Stimulated activated CD4-positive, alpha-beta T cell treated with anti-CD3 and anti-CD28 coated beads, Interleukin-1b, Interleukin-23, amount 100 ng/mL, for 24 hours (primary cell): Measurements from ENCODE around the gene CLEC19A.
"Not testable (repeated sequence)": the region's sequence is repeated elsewhere in the genome, so short reads cannot be mapped to it uniquely, and the experiment has no call there.

Experiments
- DNase-seq, 4 experiments: peaks; one replicate each; pipeline ENCODE4 v3.0.0-alpha.2; 2020; ENCODE audit warnings: low read depth in 4 of 4, low spot score in 1 of 4

The CLEC19A gene

DNA sequence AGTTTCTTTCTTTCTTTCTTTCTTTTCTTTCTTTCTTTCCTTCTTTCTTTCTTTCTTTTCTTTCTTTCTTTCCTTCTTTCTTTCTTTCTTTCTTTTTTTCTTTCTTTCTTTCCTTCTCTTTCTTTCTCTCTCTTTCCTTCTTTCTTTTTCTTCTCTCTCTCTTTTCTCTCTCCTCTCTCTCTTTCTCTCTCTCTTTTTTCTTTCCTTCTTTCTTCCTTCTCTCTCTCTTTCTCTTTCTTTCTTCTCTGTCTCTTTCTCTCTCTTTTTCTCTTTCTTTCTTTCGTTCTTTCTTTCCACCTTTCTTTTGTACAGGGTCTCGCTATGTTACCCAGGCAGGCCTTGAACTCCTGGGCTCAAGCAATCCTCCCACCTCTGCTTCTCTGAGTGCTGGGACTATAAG is 35.7 kb downstream of the CLEC19A start:
- not testable (repeated sequence) for DNase-seq

GRCh38 chr16:19323596-19323995 is 38.1 kb downstream of the CLEC19A start:
- no peak for DNase-seq

DNA sequence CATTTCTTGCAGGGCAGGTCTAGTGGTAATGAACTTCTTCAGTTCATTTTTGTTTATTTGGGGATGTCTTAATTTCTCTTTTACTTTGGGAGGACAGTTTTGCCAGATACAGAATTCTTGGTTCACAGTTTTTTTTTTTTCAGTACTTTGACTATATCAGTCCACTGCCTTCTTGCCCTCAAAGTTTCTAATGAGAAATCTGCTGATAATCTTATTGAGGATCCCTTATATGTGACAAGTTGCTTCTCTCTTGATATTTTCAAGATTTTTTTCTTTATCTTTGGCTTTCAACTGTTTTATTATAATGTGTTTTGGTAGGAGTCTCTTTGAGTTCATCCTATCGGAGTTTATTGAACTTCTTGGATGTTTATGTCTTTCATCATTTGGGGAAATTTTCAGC is 42.8 kb downstream of the CLEC19A start:
- DNase-seq, result no peak

DNA sequence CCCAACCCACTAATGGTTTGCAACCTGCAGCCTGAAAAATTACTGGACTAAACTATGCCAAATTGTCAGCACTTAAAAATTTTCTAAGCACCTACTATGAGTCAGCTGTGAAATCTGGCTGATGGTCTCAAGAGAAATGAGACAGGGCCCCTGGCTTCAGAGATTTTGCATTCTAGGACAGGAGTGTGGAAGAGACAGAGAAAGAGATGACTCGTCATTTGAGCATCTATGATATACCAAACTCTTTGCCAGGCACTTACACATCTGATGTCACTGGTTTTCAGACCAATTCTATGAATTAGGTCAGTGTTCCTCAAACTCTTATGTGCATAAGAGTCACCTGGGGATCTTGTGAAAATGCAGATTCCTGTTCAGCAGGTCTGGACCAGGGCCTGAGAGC is 44.4 kb downstream of the CLEC19A start:
- no peak for DNase-seq

DNA sequence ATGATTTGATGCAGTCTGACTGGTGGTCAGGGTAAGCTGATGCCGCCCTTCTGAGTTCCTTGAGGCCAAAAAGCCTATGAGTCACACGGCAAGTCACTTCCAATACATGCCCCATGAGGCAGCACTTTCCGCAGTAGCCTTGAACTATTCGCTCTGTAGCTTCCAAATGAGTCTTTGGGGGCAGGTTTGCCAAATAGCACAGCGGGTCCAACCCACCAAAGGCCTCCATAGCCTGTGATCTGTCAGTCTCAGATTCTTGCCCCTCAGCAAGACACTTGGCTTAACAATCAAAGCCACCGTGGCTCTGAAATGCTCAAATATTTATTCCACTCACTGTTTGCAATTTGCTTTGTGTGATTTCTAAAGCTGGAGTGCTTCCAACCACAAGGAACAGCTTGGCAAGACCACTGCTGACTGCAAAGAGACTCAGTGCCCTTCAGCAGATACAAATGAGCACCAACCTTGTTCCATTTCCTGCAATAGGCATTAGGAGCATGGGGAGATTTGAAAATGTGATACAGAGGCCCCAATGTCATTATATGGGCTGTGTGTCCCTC is 45.4 kb downstream of the CLEC19A start:
- DNase-seq, result no peak

GRCh38 chr16:19331794-19332193 is 46.3 kb downstream of the CLEC19A start:
- no peak for DNase-seq

DNA sequence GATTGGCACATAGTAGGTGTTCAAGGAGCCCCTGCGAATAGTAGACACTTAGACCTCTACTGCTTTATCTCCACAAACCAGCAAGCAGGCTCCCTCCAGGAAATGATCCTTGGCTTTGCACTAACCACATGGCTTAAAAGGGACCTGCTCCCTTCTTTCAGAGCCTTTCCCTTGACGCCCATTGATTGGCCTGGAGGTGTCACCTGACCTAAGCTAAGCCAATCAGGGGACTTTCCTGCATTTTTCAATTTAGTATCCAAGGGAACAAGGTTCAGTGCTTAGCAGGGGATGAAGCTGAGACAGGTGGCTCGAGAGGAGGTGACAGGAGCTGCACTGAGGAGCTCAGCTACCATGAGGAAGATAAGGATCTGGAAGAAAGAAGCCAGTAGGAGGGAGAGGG is 52.8 kb downstream of the CLEC19A start:
- DNase-seq, result no peak

- no peak for DNase-seq
Measured at GRCh38 chr16:19344224-19344801, 58.8 kb downstream of the CLEC19A start.

DNA sequence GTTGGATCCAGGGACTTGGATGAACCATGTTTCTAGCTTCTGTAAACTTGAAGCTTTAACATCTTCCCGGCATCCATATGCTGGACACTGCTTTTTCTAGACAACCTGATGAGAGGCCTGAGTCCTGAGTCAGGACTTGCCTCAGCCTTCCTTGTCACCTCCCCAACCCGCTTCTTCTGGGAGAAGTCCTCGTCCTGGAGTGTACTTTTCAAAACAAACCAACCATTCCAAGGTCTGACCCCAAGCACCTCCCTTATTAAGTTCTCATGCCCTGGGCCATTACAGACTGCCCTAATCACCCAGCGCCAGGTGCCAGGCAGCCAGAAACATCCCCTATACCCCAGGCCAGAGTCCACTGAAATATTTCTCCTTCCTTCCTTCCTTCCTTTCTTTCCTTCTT is 59.4 kb downstream of the CLEC19A start:
- no peak for DNase-seq

DNA sequence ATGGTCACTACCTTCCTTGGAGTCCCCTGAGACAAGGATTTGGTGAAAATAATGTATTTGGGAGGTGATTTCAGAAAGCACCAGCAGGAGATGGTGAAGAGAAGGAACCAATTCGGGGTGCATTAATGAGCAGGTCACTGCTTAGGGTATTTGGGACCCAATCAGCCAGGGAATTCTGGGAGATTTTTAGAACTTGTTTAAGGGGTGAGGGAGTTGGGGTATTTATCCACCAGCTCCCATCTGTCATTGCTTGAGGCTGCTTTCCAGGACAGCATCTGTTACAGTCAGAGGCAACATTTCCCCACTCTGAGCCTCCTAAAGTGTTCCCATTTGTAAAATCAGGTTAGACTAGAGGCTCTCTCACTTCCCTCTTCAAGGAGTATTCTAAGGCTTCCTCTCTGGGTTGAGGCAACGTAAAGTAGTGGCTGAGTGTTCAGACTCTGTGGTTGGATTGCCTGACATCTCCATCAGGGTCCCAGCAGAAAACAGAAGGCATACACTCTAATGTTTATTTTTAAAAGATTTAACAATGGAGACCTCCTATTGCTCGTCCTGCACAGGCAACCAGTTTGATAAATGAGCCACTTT is 60.9 kb downstream of the CLEC19A start:
- DNase-seq, result no peak

DNA sequence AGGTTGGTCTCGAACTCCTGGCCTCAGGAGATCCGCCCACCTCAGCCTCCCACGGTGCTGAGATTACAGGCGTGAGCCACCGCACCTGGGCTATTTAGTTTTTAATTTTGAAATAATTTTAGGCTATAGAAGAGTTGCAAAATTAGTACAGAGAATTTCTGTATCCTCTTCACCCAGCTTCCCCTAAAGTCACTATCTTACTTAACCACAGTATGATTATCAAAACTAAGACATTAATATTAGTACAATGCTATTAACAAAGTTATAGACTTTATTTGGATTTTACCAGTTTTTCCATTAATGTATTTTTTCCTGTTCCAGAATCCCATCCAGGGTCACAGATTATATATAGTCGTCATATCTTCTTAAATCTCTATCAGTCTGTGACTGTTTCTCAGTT is 62.6 kb downstream of the CLEC19A start:
- DNase-seq, result no peak

- DNase-seq, result no peak
Measured at GRCh38 chr16:19348578-19349315, 63.2 kb downstream of the CLEC19A start.

DNA sequence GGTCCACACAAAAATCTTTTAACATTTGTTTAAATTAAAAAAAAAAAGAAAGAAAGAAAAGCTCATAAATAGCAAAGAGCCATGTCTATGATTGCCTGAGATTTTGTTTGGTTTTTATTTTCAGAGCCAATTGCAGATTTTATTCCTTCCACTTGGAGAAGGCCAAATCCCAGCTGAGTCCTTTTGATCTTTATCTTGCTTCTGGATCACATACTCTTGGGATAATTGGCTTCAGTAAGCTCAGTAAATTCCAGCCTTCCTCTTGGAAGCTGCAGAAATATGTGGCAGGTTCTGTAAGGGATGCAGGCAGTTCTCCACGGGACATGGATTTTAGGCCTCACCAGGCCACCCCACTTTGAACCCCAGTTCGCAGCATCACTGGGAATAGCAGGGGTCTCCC is 68.8 kb downstream of the CLEC19A start:
- DNase-seq, result no peak

- DNase-seq, result no peak
Measured at GRCh38 chr16:19356024-19356952, 70.8 kb downstream of the CLEC19A start.

GRCh38 chr16:19359556-19359955 is 74.0 kb downstream of the CLEC19A start:
- no peak for DNase-seq
